HepG2 (cell line): ENCODE measurements around the gene PSPH. TPM values are rescaled to one million over a fixed set of nuclear protein-coding genes. Genes with fewer than 3 reads are reported as not detected.

Experiments
- ATF7 ChIP-seq, 2 experiments: fragments of 450-650 bp in 1 of 2; sonication (generic) in 1 of 2; formaldehyde crosslinking in 1 of 2; IDR thresholded peaks; 2 replicates each; pipeline versions ENCODE4 v1.4.0 to v1.6.1; 2016 to 2020; ENCODE audit warnings: antibody characterized with exemption in 1 of 2, mild to moderate bottlenecking in 1 of 2, missing genetic modification reagents in 1 of 2
- CEBPZ ChIP-seq: IDR thresholded peaks from 2 replicates; pipeline ENCODE4 v1.6.1; 2012; ENCODE audit warnings: low read length, improper control_type of control experiment
- ETS1 ChIP-seq: sonication (generic); formaldehyde crosslinking; IDR thresholded peaks from 2 replicates; pipeline ENCODE4 v1.4.0; 2020; ENCODE audit warnings: missing genetic modification reagents
- HES4 ChIP-seq: sonication (generic); formaldehyde crosslinking; IDR thresholded peaks from 2 replicates; pipeline ENCODE4 v1.9.0; 2021; ENCODE audit warnings: mild to moderate bottlenecking, missing genetic modification reagents, borderline replicate concordance
- HNF4G ChIP-seq, 2 experiments: sonication (generic) in 1 of 2; formaldehyde crosslinking in 1 of 2; IDR thresholded peaks; 2 replicates each; pipeline versions ENCODE4 v1.4.0 to v1.6.1; 2011 to 2020; ENCODE audit warnings: borderline replicate concordance in 2 of 2, low read depth in 2 of 2, mild to moderate bottlenecking in 2 of 2, low read length in 1 of 2, missing genetic modification reagents in 1 of 2, moderate library complexity in 1 of 2
- KLF16 ChIP-seq, 2 experiments: sonication (generic) in 1 of 2; formaldehyde crosslinking in 1 of 2; IDR thresholded peaks; 2 replicates each; pipeline versions ENCODE4 v1.6.1 to v1.8.0; 2016 to 2023; ENCODE audit warnings: missing genetic modification reagents in 2 of 2, missing compliant biosample characterization in 1 of 2
- MBD4 ChIP-seq: IDR thresholded peaks from 2 replicates; pipeline ENCODE4 v1.6.1; 2012; ENCODE audit warnings: low read length, inconsistent platforms, borderline replicate concordance
- MNT ChIP-seq: fragments of 450-650 bp; IDR thresholded peaks from 2 replicates; pipeline ENCODE4 v1.6.1; 2016
- NCOR1 ChIP-seq: fragments of 200-600 bp; sonication (generic); IDR thresholded peaks from 2 replicates; pipeline ENCODE4 v1.7.0; 2017; ENCODE audit warnings: antibody characterized with exemption, low read length, borderline replicate concordance
- NFE2L2 ChIP-seq: fragments of 150-350 bp; IDR thresholded peaks from 2 replicates; pipeline ENCODE4 v1.6.1; 2014; ENCODE audit warnings: low read length
- PLRG1 ChIP-seq: fragments of 450-650 bp; conservative IDR thresholded peaks from 2 replicates; pipeline ENCODE4 v1.6.1; 2016
- SSRP1 ChIP-seq: IDR thresholded peaks from 2 replicates; pipeline ENCODE4 v1.6.1; 2016; ENCODE audit warnings: control low read depth
- STAT6 ChIP-seq: sonication (generic); formaldehyde crosslinking; IDR thresholded peaks from 2 replicates; pipeline ENCODE4 v1.4.0; 2020; ENCODE audit warnings: missing genetic modification reagents, mild to moderate bottlenecking, borderline replicate concordance
- ZBTB34 ChIP-seq: sonication (generic); formaldehyde crosslinking; IDR thresholded peaks from 2 replicates; pipeline ENCODE4 v1.8.0; 2022; ENCODE audit warnings: mild to moderate bottlenecking, missing genetic modification reagents
- ZNF12 ChIP-seq: sonication (generic); formaldehyde crosslinking; IDR thresholded peaks from 2 replicates; pipeline ENCODE4 v1.5.0; 2020; ENCODE audit warnings: missing genetic modification reagents
- ZNF180 ChIP-seq: sonication (generic); formaldehyde crosslinking; IDR thresholded peaks from 2 replicates; pipeline ENCODE4 v1.4.0; 2020; ENCODE audit warnings: low read depth, missing genetic modification reagents, borderline replicate concordance
- ZNF225 ChIP-seq: sonication (generic); formaldehyde crosslinking; IDR thresholded peaks from 2 replicates; pipeline ENCODE4 v1.4.0; 2020; ENCODE audit warnings: mild to moderate bottlenecking, missing genetic modification reagents
- ZNF530 ChIP-seq: sonication (generic); formaldehyde crosslinking; IDR thresholded peaks from 2 replicates; pipeline ENCODE4 v1.5.0; 2020; ENCODE audit warnings: low read depth, mild to moderate bottlenecking, missing genetic modification reagents
- polyA plus RNA-seq, 8 experiments: library from polyadenylated mRNA; depleted of rRNA in 3 of 8; stranded (reverse) in 7 of 8; unstranded in 1 of 8; fragments of >200 nt; fragmentation: Illumina TruSeq in 4 of 8; extraction: Trizol in 4 of 8; gene quantifications; 2 replicates each; pipeline versions ENCODE4 v1.2.1 to v1.2.3, GENCODE V29; 2011 to 2016; ENCODE audit warnings: low read depth in 4 of 8, missing spikeins in 1 of 8, mixed read lengths in 1 of 8; ENCODE audit not compliant: insufficient read depth in 1 of 8
- total RNA-seq, 5 experiments: library from RNA; depleted of rRNA; stranded (reverse); fragments of >200 nt; fragmentation: Illumina TruSeq; extraction: Trizol; gene quantifications; 2 replicates each; pipeline ENCODE4 v1.2.3, GENCODE V29; 2016; ENCODE audit warnings: low read depth in 1 of 5

PSPH gene
- total and polyA plus RNA-seq, 2 of the 13 experiments (the other 11 are each of a cell fraction or from before 2014, with no cell fraction given) = 85.5 to 124 TPM

GRCh38 chr7:56033671-56034432, 17.4 kb downstream of the PSPH start (continued):
- TF ChIP-seq SSRP1 (CRISPR knock-in tag) (no peak), ATF7 (IDR thresholded peaks at IDR 0.05) (peak; percentile 78), ATF7 (CRISPR knock-in tag; IDR thresholded peaks at IDR 0.05) (no peak), ETS1 (CRISPR knock-in tag) (no peak), ZNF12 (CRISPR knock-in tag) (no peak), KLF16 (CRISPR knock-in tag; IDR thresholded peaks at IDR 0.05) (peak in 1 of 2 experiments; percentile 80; a peak in 2 of 4 replicates), CEBPZ (no peak), MNT (no peak), ZBTB34 (0 out of 2 replicates have a peak, but pooled peaks have one; percentile 18), ZNF530 (CRISPR knock-in tag) (no peak), MBD4 (no peak), HES4 (CRISPR knock-in tag) (peak; percentile 82; the same call in 1 of the 2 replicates), HNF4G (IDR thresholded peaks at IDR 0.05; ENCODE audit: borderline replicate concordance, low read depth, low read length) (no peak; the same call in 1 of the 2 replicates), HNF4G (CRISPR knock-in tag; IDR thresholded peaks at IDR 0.05; ENCODE audit: borderline replicate concordance, low read depth) (no peak), NFE2L2 (no peak), PLRG1 (no peak), NCOR1 (peak; percentile 15; the same call in 1 of the 2 replicates), ZNF225 (CRISPR knock-in tag) (no peak), STAT6 (no peak), ZNF180 (CRISPR knock-in tag) (no peak)
